Omental fat pad (tissue), 4 donors: Measurements from ENCODE around the gene NR1I2. TPM values are rescaled to one million over a fixed set of nuclear protein-coding genes. Genes with fewer than 3 reads are reported as not detected.

Source experiments
- ATAC-seq: fragments of 150-250 bp; one replicate; pipeline ENCODE4 v1.9.1; 2016; ENCODE audit warnings: mild to moderate bottlenecking, moderate library complexity; ENCODE audit not compliant: low FRiP score
- DNase-seq: peaks from one replicate; pipeline ENCODE4 v3.0.0-alpha.2; 2019; ENCODE audit warnings: low spot score
- CTCF ChIP-seq, 3 donors: fragments of 450-650 bp; IDR thresholded peaks; one replicate each; pipeline ENCODE4 v1.5.1; 2016 to 2017; ENCODE audit warnings: antibody characterized with exemption in 3 of 3, mild to moderate bottlenecking in 3 of 3, moderate library complexity in 2 of 3
- total RNA-seq, 4 donors: library from RNA; depleted of rRNA; stranded (reverse); fragments of >200 nt; gene quantifications; one replicate each; pipeline ENCODE4 v1.1.0, GENCODE V29; 2016

The NR1I2 gene
- total RNA-seq, 4 donors from 2014 or later = 0.38 TPM; not detected in 3

GRCh38 chr3:119856695-119857094 lies 74.8 kb downstream of the NR1I2 start:
- DNase-seq = no peak
- TF ChIP-seq CTCF (IDR thresholded peaks at IDR 0.05) = no peak
- ATAC-seq = no peak

DNA sequence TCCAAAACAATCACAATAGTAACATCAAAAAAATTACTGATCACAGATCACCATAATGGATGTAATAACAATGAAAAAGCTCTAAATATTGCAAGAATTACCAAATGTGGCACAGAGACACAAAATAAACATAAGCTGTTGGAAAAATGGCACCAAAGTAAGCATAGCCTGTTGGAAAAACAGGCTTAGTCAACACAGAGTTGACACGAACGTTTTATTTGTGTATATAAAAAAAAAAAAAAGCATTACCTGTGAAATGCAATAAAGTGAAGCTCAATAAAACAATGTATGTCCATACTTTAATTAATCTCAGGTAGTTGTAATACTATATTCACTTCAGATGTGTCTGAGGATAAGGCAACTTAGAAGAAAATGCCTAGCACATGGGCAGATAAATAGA lies 77.1 kb downstream of the NR1I2 start:
- no peak for ATAC-seq
- DNase-seq = no peak
- TF ChIP-seq CTCF (IDR thresholded peaks at IDR 0.05) = no peak

DNA sequence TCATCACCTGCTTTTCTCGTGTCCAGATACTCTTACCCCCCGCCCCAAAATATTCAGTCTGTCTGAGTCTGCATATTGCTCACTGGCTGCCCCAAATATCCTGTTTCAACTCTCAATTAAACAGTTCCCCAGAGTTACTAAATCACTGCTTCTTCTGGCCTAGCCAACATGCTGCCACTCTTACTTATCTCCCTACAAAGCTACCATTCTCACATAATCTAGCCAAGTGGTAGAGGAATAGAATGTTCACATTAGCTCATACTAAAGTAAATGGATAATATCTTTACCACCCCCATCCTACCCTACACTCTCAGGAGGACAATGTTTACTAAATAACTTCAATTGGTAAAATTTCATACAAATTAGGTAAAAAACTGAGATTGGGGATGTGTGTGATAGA lies 77.8 kb downstream of the NR1I2 start:
- ATAC-seq (no peak), DNase-seq (no peak)
- TF ChIP-seq CTCF (IDR thresholded peaks at IDR 0.05) = no peak

GRCh38 chr3:119861681-119862080 lies 79.8 kb downstream of the NR1I2 start:
- no peak for ATAC-seq
- no peak for TF ChIP-seq CTCF (IDR thresholded peaks at IDR 0.05)
- DNase-seq = no peak

DNA sequence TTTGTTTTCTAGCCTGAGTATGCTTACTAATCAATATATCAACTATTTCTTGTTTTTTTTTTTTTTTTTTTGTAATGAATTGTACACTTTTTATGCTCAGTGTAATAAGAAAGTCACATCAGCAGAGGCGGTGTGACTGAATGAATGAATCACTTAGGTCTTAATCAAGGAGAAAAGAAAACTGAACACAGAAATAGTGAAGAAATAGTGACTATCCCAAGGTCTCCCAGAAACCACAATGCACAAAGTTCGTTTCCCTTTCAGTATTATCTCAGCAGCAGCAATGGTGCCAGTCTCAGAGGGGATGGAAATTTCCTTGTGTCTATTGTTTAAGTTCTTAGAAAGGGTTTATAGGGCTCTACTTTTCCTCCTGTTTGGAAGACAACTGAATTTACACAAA lies 80.7 kb downstream of the NR1I2 start:
- no peak for TF ChIP-seq CTCF (IDR thresholded peaks at IDR 0.05)
- no peak for DNase-seq
- no peak for ATAC-seq

DNA sequence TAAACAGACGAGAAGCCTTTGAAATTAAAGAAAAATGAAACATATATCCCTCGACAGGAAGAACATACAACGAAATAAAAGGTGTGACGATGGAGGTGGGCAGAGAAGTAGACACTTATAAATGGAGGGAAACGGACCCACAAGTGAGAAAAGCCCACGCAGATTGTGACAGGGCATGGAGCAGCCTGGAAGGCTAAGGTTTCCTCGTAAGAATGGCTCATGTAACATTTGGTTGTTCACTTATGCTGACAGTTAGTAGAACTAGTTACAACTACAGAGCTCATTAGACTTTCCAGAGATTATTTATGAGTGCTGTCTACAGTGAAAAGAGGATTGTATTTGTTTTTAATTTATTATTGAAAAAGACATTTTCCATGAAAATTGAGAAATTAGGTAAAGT lies 82.6 kb downstream of the NR1I2 start:
- no peak for TF ChIP-seq CTCF (IDR thresholded peaks at IDR 0.05)
- DNase-seq (no peak), ATAC-seq (no peak)

Other genes starting within 250 kb of the NR1I2 start
- under 1 TPM in 3 of 4 donors, not detected in 1; 0.50 to 0.96 (median 0.93) TPM for gene CD80, start 222.5 kb upstream of the NR1I2 start, total RNA-seq
- 10 to 100 TPM in 2 of 4 donors, 1 to 10 TPM in 2; 7.4 to 19.9 (median 11.8) TPM for gene ADPRH, start 202.6 kb upstream of the NR1I2 start, total RNA-seq
- 10 to 100 TPM in 1 of 4 donors, 1 to 10 TPM in 3; 3.3 to 12.8 (median 7.3) TPM for gene PLA1A, start 184.2 kb upstream of the NR1I2 start, total RNA-seq
- 1 to 10 TPM; 1.3 to 7.1 (median 1.9) TPM for gene POPDC2, start 121.5 kb upstream of the NR1I2 start, total RNA-seq
- 10 to 100 TPM; 22.1 to 45.7 (median 31.6) TPM for gene COX17, start 104.7 kb upstream of the NR1I2 start, total RNA-seq
- gene CFAP91, start 79.1 kb upstream of the NR1I2 start, total RNA-seq = 1 to 10 TPM; 2.2 to 4.7 (median 3.4) TPM